Measurements from ENCODE around the gene IZUMO1R. TPM values are rescaled to one million over a fixed set of nuclear protein-coding genes. Genes with fewer than 3 reads are reported as not detected.

IZUMO1R gene
- total RNA-seq, 2 donors from 2014 or later: not detected

GRCh38 chr11:94307101-94307791, 2.9 kb downstream of the IZUMO1R start:
- Mint-ChIP-seq H3K4me1 (ENCODE audit: low read depth) (no peaks in the 10 kb centered on the region), H3K9me3 (no peaks in the 10 kb centered on the region), H3K36me3 (ENCODE audit: insufficient read depth in 2 of 2) (no peaks in the 10 kb centered on the region), H3K27me3 (ENCODE audit: low read depth) (peaks cover 23% of the 10 kb centered on the region), H3K27ac (no peak overlapping the region), H3K4me3 (no peak overlapping the region)
- ATAC-seq (replicated peaks in 1 of 2) (no peak), DNase-seq (no peak)

GRCh38 chr11:94308024-94308423, 3.6 kb downstream of the IZUMO1R start:
- H3K4me3 Mint-ChIP-seq: no peak overlapping the region
- H3K36me3 Mint-ChIP-seq (ENCODE audit: insufficient read depth in 2 of 2): no peaks in the 10 kb centered on the region
- ATAC-seq (replicated peaks in 1 of 2): no peak
- H3K27me3 Mint-ChIP-seq (ENCODE audit: low read depth): peaks cover 23% of the 10 kb centered on the region
- no peak for DNase-seq
- no peaks in the 10 kb centered on the region for H3K9me3 Mint-ChIP-seq
- H3K27ac Mint-ChIP-seq: no peak overlapping the region
- no peaks in the 10 kb centered on the region for H3K4me1 Mint-ChIP-seq (ENCODE audit: low read depth)

- no peak for DNase-seq
- Mint-ChIP-seq H3K4me1 (ENCODE audit: low read depth) (no peaks in the 10 kb centered on the region), H3K9me3 (no peaks in the 10 kb centered on the region), H3K36me3 (ENCODE audit: insufficient read depth in 2 of 2) (no peaks in the 10 kb centered on the region), H3K27me3 (ENCODE audit: low read depth) (peaks cover 29% of the 10 kb centered on the region), H3K4me3 (no peak overlapping the region), H3K27ac (no peak overlapping the region)
- no peak for ATAC-seq (replicated peaks in 1 of 2)
Measured at GRCh38 chr11:94309757-94310156, 5.4 kb downstream of the IZUMO1R start.

GRCh38 chr11:94310191-94310875, 6.0 kb downstream of the IZUMO1R start:
- H3K9me3 Mint-ChIP-seq: no peaks in the 10 kb centered on the region
- no peak for ATAC-seq (replicated peaks in 1 of 2)
- no peak overlapping the region for H3K27ac Mint-ChIP-seq
- H3K4me3 Mint-ChIP-seq: no peak overlapping the region
- no peak for DNase-seq
- H3K36me3 Mint-ChIP-seq (ENCODE audit: insufficient read depth in 2 of 2): no peaks in the 10 kb centered on the region
- no peaks in the 10 kb centered on the region for H3K4me1 Mint-ChIP-seq (ENCODE audit: low read depth)
- peaks cover 29% of the 10 kb centered on the region for H3K27me3 Mint-ChIP-seq (ENCODE audit: low read depth)

GRCh38 chr11:94312339-94312738, 8.0 kb downstream of the IZUMO1R start:
- Mint-ChIP-seq H3K4me1 (ENCODE audit: low read depth) (no peaks in the 10 kb centered on the region), H3K27ac (no peak overlapping the region), H3K9me3 (no peaks in the 10 kb centered on the region), H3K36me3 (ENCODE audit: insufficient read depth in 2 of 2) (no peaks in the 10 kb centered on the region), H3K27me3 (ENCODE audit: low read depth) (peaks cover 29% of the 10 kb centered on the region), H3K4me3 (no peak overlapping the region)
- ATAC-seq (replicated peaks in 1 of 2) (no peak), DNase-seq (no peak)

- peaks cover 18% of the 10 kb centered on the region for H3K27me3 Mint-ChIP-seq (ENCODE audit: low read depth)
Measured at GRCh38 chr11:94314064-94314463, 9.7 kb downstream of the IZUMO1R start.

GRCh38 chr11:94315664-94316063, 11.3 kb downstream of the IZUMO1R start:
- Mint-ChIP-seq H3K9me3 (no peaks in the 10 kb centered on the region), H3K4me3 (no peak overlapping the region), H3K27ac (no peak overlapping the region), H3K27me3 (ENCODE audit: low read depth) (peaks cover 10% of the 10 kb centered on the region), H3K4me1 (ENCODE audit: low read depth) (no peaks in the 10 kb centered on the region), H3K36me3 (ENCODE audit: insufficient read depth in 2 of 2) (no peaks in the 10 kb centered on the region)
- no peak for ATAC-seq (replicated peaks in 1 of 2)
- no peak for DNase-seq

More at GRCh38 chr11:94314064-94314463, 9.7 kb downstream of the IZUMO1R start:
- no peaks in the 10 kb centered on the region for H3K4me1 Mint-ChIP-seq (ENCODE audit: low read depth)
- no peaks in the 10 kb centered on the region for H3K9me3 Mint-ChIP-seq
- H3K36me3 Mint-ChIP-seq (ENCODE audit: insufficient read depth in 2 of 2): no peaks in the 10 kb centered on the region
- no peak overlapping the region for H3K4me3 Mint-ChIP-seq
- H3K27ac Mint-ChIP-seq: no peak overlapping the region
- ATAC-seq (replicated peaks in 1 of 2) (no peak), DNase-seq (no peak)

- peaks cover 4% of the 10 kb centered on the region for H3K27me3 Mint-ChIP-seq (ENCODE audit: low read depth)
- H3K4me1 Mint-ChIP-seq (ENCODE audit: low read depth): no peaks in the 10 kb centered on the region
- no peak for DNase-seq
- ATAC-seq (replicated peaks in 1 of 2): no peak
- H3K36me3 Mint-ChIP-seq (ENCODE audit: insufficient read depth in 2 of 2): no peaks in the 10 kb centered on the region
- no peak overlapping the region for H3K4me3 Mint-ChIP-seq
- H3K27ac Mint-ChIP-seq: no peak overlapping the region
- H3K9me3 Mint-ChIP-seq: no peaks in the 10 kb centered on the region
Measured at GRCh38 chr11:94322501-94322900, 18.1 kb downstream of the IZUMO1R start.

- no peak overlapping the region for H3K27ac Mint-ChIP-seq
- peaks cover 4% of the 10 kb centered on the region for H3K27me3 Mint-ChIP-seq (ENCODE audit: low read depth)
- DNase-seq: peak; percentile 63 to 68
- peak; percentile 58 to 63 for ATAC-seq (replicated peaks in 1 of 2)
- no peaks in the 10 kb centered on the region for H3K4me1 Mint-ChIP-seq (ENCODE audit: low read depth)
- no peaks in the 10 kb centered on the region for H3K36me3 Mint-ChIP-seq (ENCODE audit: insufficient read depth in 2 of 2)
- H3K9me3 Mint-ChIP-seq: no peaks in the 10 kb centered on the region
- H3K4me3 Mint-ChIP-seq: no peak overlapping the region
Measured at GRCh38 chr11:94325681-94326080, 21.3 kb downstream of the IZUMO1R start.

- no peak for ATAC-seq (replicated peaks in 1 of 2)
- Mint-ChIP-seq H3K4me3 (no peak overlapping the region), H3K27me3 (ENCODE audit: low read depth) (peaks cover 4% of the 10 kb centered on the region), H3K36me3 (ENCODE audit: insufficient read depth in 2 of 2) (no peaks in the 10 kb centered on the region), H3K9me3 (no peaks in the 10 kb centered on the region), H3K27ac (no peak overlapping the region), H3K4me1 (ENCODE audit: low read depth) (no peaks in the 10 kb centered on the region)
- no peak for DNase-seq
Measured at GRCh38 chr11:94326947-94327346, 22.6 kb downstream of the IZUMO1R start.

- Mint-ChIP-seq H3K27ac (no peak overlapping the region), H3K9me3 (no peaks in the 10 kb centered on the region), H3K4me3 (no peak overlapping the region), H3K27me3 (ENCODE audit: low read depth) (peaks cover 4% of the 10 kb centered on the region), H3K4me1 (ENCODE audit: low read depth) (no peaks in the 10 kb centered on the region), H3K36me3 (ENCODE audit: insufficient read depth in 2 of 2) (no peaks in the 10 kb centered on the region)
- ATAC-seq (replicated peaks in 1 of 2) (no peak), DNase-seq (no peak)
Measured at GRCh38 chr11:94328587-94329080, 24.3 kb downstream of the IZUMO1R start.

- ATAC-seq (replicated peaks in 1 of 2): no peak
- H3K27me3 Mint-ChIP-seq (ENCODE audit: low read depth): peaks cover 4% of the 10 kb centered on the region
Measured at GRCh38 chr11:94329501-94329900, 25.1 kb downstream of the IZUMO1R start.

GRCh38 chr11:94330789-94331188, 26.4 kb downstream of the IZUMO1R start:
- H3K4me3 Mint-ChIP-seq: no peak overlapping the region
- no peak for ATAC-seq (replicated peaks in 1 of 2)
- no peaks in the 10 kb centered on the region for H3K36me3 Mint-ChIP-seq (ENCODE audit: insufficient read depth in 2 of 2)
- H3K9me3 Mint-ChIP-seq: no peaks in the 10 kb centered on the region
- DNase-seq: no peak
- no peaks in the 10 kb centered on the region for H3K4me1 Mint-ChIP-seq (ENCODE audit: low read depth)
- no peaks in the 10 kb centered on the region for H3K27me3 Mint-ChIP-seq (ENCODE audit: low read depth)
- H3K27ac Mint-ChIP-seq: no peak overlapping the region

More at GRCh38 chr11:94329501-94329900, 25.1 kb downstream of the IZUMO1R start:
- no peak overlapping the region for H3K27ac Mint-ChIP-seq
- H3K4me3 Mint-ChIP-seq: no peak overlapping the region
- H3K9me3 Mint-ChIP-seq: no peaks in the 10 kb centered on the region
- H3K36me3 Mint-ChIP-seq (ENCODE audit: insufficient read depth in 2 of 2): no peaks in the 10 kb centered on the region
- no peaks in the 10 kb centered on the region for H3K4me1 Mint-ChIP-seq (ENCODE audit: low read depth)
- no peak for DNase-seq

All from activated T-cell treated with anti-CD3 and anti-CD28 coated beads, Interleukin-2, amount 50 U/mL, for 72 hours (primary cell).